ENCODE measurements around the gene LYSMD1. TPM values are rescaled to one million over a fixed set of nuclear protein-coding genes. Genes with fewer than 3 reads are reported as not detected.

LYSMD1 gene
- total RNA-seq, 1 experiment from 2014 or later, result 6.3 TPM

GRCh38 chr1:151166505-151166956 is 829 bp upstream of the LYSMD1 start:
- POLR2A ChIA-PET (ENCODE audit: unreplicated experiment), result interaction anchor here (0.5 to 1.1 kb wide), 4 partner anchors 23 to 85 kb away, joined by 3 to 7 read pairs (median 4); no protein-coding TSS in a partner anchor
- no peaks in the 10 kb centered on the region for H3K9me2 ChIP-seq (replicated peaks; ENCODE audit: low read length)
- H3F3A ChIP-seq (ENCODE audit: low read length, unreplicated experiment), result no peaks in the 10 kb centered on the region
- peaks cover 3% of the 10 kb centered on the region; the same call in 1 of the 2 replicates for H3K36me3 ChIP-seq (ENCODE audit: low read depth, low read length)
- H4K20me1 ChIP-seq (ENCODE audit: low read length), result no peaks in the 10 kb centered on the region
- intact Hi-C loops (cut with micrococcal nuclease), result no loop called here
- no peaks in the 10 kb centered on the region for H3K9me3 ChIP-seq (ENCODE audit: low read length)
- peaks cover 18% of the 10 kb centered on the region for H3K4me1 ChIP-seq (ENCODE audit: insufficient read depth, low read length)
- CTCF ChIA-PET, result no interaction called here
- TF ChIP-seq EZH2phosphoT487 (IDR thresholded peaks at IDR 0.05; ENCODE audit: borderline replicate concordance, low read length) (no peak), EZH2 (IDR thresholded peaks at IDR 0.05; ENCODE audit: low read length, unreplicated experiment) (no peak), CTCF (conservative IDR thresholded peaks at IDR 0.05; ENCODE audit: low read depth, low read length) (no peak)
- ATAC-seq (peak; percentile 20), DNase-seq (peak; percentile 50)
- H3K79me2 ChIP-seq (ENCODE audit: low read length), result peaks cover 32% of the 10 kb centered on the region
- peak overlapping the region; percentile 94 for H3K4me2 ChIP-seq (ENCODE audit: low read length)
- peak overlapping the region; percentile 25 for H3K27ac ChIP-seq (ENCODE audit: low read length)
- H3K27me3 ChIP-seq (ENCODE audit: low read length), result no peaks in the 10 kb centered on the region
- peak overlapping the region; percentile 87 for H3K9ac ChIP-seq (ENCODE audit: low read length)
- H2AFZ ChIP-seq (ENCODE audit: low read length), result peak overlapping the region; percentile 96
- H3K4me3 ChIP-seq (ENCODE audit: low read length), result peak overlapping the region; percentile 85
- BruUV-seq (replicated peaks), result no TSS peak

- TSS peak; percentile 51 for BruUV-seq (replicated peaks)
- intact Hi-C loops (cut with micrococcal nuclease), result no loop called here
- H3K9ac ChIP-seq (ENCODE audit: low read length), result peak overlapping the region; percentile 87
Observed at GRCh38 chr1:151165281-151165737, 393 bp downstream of the LYSMD1 start.

More at GRCh38 chr1:151165281-151165737, 393 bp downstream of the LYSMD1 start:
- peak overlapping the region; percentile 85 for H3K4me3 ChIP-seq (ENCODE audit: low read length)
- CTCF ChIA-PET, result interaction anchor here (0.7 to 1.6 kb wide), 2 partner anchors 65 to 87 kb away, joined by 3 to 12 read pairs; no protein-coding TSS in a partner anchor
- ATAC-seq, result peak; percentile 37
- DNase-seq, result peak; percentile 21
- H3K9me2 ChIP-seq (replicated peaks; ENCODE audit: low read length), result no peaks in the 10 kb centered on the region
- TF ChIP-seq CTCF (conservative IDR thresholded peaks at IDR 0.05; ENCODE audit: low read depth, low read length) (no peak), EZH2 (IDR thresholded peaks at IDR 0.05; ENCODE audit: low read length, unreplicated experiment) (no peak), EZH2phosphoT487 (IDR thresholded peaks at IDR 0.05; ENCODE audit: borderline replicate concordance, low read length) (no peak)
- H3K27ac ChIP-seq (ENCODE audit: low read length), result no peak overlapping the region
- H3K4me1 ChIP-seq (ENCODE audit: insufficient read depth, low read length), result peaks cover 18% of the 10 kb centered on the region
- H3F3A ChIP-seq (ENCODE audit: low read length, unreplicated experiment), result no peaks in the 10 kb centered on the region
- no peaks in the 10 kb centered on the region for H4K20me1 ChIP-seq (ENCODE audit: low read length)
- H3K79me2 ChIP-seq (ENCODE audit: low read length), result peaks cover 32% of the 10 kb centered on the region
- no peaks in the 10 kb centered on the region for H3K27me3 ChIP-seq (ENCODE audit: low read length)
- H3K36me3 ChIP-seq (ENCODE audit: low read depth, low read length), result peaks cover 5% of the 10 kb centered on the region; the same call in 1 of the 2 replicates
- H3K4me2 ChIP-seq (ENCODE audit: low read length), result peak overlapping the region; percentile 94
- no peaks in the 10 kb centered on the region for H3K9me3 ChIP-seq (ENCODE audit: low read length)
- POLR2A ChIA-PET (ENCODE audit: unreplicated experiment), result interaction anchor here (0.6 kb wide), 1 partner anchor 24 kb away, joined by 10 read pairs; the partner anchor contains the start of gene VPS72
- H2AFZ ChIP-seq (ENCODE audit: low read length), result peak overlapping the region; percentile 96
